HG02970 (cell line): ENCODE results near the gene KIF6.
A peak's percentile ranks its signal among the peaks of the same experiment; 100 is the strongest.

Source experiments
- ATAC-seq: cut with Tn5 transposase; IDR thresholded peaks from one replicate; pipeline ENCODE4 v1.9.1; 2021; ENCODE audit warnings: mild to moderate bottlenecking, moderate library complexity, moderate number of reproducible peaks; ENCODE audit not compliant: unreplicated experiment, low FRiP score

KIF6 gene

GRCh38 chr6:39666706-39667489, 58.3 kb downstream of the KIF6 start:
- no peak for ATAC-seq

DNA sequence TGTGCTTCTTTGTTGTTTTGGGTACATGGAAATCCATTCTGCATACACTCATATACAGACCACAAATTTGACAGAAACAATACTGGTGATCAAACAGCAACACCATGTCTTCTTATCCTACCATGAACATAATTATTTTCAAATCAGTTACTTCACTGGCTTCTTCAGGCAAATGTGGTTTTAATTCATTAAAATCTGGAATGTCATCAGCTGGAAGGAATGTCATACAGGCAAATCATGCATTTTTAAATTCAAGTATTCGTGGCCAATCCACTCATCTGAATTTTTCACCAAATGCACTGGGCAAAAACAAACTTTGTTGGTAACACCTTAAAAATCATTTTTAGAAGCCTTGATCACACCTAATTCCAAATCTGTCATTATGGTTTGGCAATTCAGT, 59.3 kb downstream of the KIF6 start:
- ATAC-seq: no peak

DNA sequence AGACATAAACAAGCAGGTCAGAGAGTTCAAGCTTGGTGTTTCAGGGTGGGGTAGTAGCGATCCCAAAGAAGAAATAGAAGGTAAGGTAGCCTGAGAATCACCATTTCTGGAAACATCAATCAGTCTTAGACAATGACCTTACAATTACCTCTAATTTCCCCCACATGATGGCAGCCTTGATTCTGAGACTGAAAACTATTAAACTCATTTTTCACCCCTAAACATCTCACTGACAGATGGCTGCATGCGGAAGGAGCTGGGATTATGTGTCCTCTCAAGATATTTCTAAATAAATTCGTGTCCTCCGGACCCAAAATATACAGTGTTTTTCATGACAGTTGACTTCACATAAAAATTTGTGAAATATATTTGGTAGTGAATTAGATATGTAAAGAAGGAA, 61.0 kb downstream of the KIF6 start:
- no peak for ATAC-seq

DNA sequence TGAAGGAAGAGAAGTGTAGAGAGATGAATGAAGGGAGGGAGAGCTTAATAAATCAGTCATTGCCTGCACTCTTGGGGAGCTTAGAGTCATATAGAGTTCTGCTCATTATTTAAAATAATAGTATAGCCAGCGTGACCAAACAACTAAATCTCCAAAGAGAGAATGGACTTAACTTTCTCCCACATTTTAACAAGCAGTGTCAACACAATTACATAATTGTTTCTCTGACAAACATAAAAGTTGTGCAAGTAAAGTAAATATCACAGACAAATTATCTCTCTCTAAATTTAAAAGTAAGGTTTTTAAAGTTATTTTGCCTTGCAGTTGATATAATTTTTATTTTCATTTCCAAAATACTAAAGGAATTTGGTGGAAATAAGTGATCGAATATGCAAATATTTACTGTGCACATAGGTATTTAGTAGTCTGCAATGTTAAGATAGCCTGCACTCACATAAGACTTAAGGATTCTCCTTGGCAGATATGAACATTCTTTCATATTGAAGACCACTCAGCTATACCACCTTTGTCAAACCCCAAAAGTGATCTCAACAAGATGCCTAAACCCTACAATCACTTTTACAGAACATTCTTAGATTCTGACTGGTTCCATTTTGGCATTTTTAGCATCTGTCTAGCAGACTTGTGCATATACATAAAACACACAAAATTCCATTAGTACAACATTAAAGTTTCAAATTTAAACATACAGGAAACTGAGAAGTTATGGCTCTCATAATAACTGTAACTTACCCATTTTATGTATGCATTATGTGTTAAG, 67.7 kb downstream of the KIF6 start:
- no peak for ATAC-seq

DNA sequence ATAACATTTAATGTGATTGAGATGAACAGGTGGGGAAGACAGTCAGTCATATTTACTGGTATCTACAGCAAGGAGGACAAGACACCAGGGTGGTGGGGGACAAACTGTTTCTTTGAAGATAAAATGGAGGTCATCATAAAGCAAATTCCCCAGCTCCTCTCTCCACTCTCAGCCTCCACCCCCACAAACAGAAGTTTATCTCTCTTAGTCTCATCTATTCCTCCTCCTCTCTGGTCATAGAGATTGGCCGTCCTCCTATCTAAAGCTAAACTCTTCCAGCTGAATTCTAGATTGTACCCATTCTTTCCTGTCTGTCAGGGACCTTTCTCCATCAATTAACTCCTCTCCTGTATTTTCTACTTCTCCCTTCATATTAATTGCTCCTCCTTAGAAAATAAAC, 71.1 kb downstream of the KIF6 start:
- no peak for ATAC-seq

DNA sequence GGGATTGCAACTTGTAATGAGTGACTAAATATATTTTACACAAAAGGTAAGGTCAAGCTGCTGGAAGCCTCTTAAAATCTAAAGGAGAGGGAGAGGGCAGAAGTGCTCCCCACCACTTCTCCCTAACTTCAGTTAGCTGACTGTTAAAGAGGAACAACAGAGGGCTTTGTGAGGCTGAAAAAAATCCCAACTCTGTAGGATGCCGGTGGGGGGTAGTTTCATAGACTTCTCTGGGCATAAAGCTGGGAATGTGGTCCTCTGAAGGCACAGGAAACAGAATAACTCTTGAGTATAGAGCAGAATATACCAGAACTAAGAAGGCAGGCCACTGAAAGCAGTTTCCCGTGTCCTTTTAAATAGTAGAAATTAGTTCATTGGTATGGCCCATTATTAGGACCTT, 71.6 kb downstream of the KIF6 start:
- no peak for ATAC-seq

- ATAC-seq: no peak
Observed at GRCh38 chr6:39649996-39650395, 75.2 kb downstream of the KIF6 start.

DNA sequence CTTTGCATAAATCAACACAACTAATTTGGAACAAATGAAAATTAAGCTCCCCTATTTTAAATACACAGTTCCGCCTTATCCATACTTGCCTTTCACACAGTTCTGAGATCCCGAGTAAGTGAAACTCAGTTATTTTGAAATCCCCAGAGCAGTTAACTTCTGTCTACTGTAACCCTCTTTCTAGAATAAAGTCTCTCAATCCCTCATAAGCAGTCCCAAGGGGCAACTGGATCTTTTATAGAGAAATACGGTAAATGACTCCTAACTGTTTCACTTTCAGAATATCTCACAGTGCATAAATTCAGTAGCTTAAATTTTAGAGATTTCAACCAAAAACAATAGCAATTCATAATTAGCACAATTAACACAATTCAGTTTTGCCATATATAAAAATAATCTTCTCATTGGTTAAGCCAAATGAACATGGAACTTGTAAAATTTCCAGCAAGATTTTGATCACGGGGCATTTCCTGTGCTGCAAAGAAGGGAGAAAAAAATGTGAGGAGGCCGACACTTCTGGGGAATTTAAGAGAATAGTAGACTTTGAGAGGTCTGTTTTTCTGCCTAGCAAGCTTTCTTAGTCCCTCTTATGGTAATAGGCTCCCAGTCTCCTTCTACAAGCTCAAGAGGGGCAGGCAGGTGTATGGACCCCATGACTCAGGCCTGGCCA, 78.3 kb downstream of the KIF6 start:
- ATAC-seq: no peak

- ATAC-seq: no peak
Observed at GRCh38 chr6:39642270-39642669, 82.9 kb downstream of the KIF6 start.

GRCh38 chr6:39638126-39638822, 86.9 kb downstream of the KIF6 start:
- ATAC-seq: no peak

GRCh38 chr6:39634646-39635341, 90.4 kb downstream of the KIF6 start:
- no peak for ATAC-seq

DNA sequence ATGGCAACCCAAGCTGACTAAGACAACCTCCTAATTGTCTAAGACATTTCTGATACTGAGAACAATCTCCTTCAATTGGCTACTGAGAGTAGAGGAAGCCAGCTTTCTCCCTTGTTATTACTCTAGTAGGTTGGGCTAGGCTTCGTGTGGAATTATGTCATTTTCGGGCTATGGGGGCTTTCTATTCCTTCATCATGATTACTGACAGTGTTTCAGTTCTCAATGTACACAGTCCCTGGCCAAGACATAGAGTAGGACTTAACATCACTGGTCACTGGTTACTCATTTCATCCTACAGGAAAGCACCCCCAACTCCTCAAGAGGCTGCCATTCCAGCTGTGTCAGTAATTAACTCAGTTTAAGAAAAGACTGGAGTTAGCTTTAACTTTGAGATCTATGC, 100.0 kb downstream of the KIF6 start:
- ATAC-seq: no peak

GRCh38 chr6:39623750-39624149, 101.5 kb downstream of the KIF6 start:
- ATAC-seq: no peak

- ATAC-seq: no peak
Observed at GRCh38 chr6:39617520-39617919, 107.7 kb downstream of the KIF6 start.

DNA sequence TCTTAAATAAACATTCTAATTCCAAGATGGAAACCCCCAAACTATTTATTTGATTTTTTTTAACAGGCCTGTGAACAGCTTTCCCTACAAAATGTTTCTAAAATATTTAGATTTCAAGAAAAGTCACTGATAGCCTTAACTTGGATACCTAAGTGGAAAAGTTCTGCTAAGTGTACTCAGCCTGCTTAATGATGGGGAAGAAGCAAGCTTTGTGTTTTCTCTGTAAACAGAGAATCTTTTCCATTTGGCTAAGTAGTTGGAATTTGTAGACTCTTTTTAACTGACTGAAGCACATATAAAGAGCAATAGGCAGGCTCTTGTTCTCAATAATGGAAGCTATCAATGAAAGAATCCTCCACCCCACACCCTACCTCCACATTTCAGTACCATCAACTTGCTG, 108.2 kb downstream of the KIF6 start:
- no peak for ATAC-seq

DNA sequence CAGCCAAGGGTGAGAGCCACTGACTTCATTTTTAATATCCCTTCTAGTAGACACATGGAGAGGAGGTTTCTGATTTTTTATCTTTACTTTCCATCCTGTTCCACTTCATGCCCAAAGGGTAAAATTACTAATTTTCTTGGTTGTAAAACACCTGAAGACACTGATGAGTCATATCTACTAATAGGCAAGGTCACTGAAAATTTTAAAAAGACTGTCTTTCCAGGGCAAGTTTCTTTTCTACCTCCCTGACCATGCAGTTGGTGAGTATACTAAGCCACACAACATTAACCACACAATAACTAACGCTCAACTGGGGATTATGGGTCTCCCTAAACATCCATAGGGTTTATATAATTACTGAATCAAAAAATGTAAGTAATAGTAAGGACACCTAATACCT, 109.6 kb downstream of the KIF6 start:
- no peak for ATAC-seq

DNA sequence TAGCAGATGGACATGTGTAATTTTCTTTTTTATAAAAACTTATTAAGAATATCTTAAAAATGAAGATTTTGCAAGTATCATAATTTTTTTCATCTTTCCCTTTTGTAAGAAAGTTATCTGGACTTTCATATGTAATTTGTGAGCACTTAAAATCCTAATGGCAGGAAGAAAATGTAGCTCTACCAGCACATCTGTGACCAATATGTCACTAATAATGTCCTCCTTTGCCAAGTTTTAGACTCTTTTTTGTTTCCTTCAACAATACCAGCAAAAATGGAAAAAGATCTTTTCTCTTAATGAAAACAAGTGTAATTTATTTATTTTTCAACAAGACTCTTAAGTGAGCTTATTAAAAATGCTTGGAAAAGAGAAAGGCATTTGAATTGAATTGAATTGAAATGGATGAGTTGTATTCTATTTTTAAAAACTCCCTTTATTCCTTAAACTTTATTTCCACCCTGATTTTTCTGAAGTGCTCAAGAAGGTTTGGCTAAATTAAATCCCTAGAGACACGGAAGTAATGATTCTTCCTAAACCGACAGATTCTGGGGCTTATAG, 110.7 kb downstream of the KIF6 start:
- no peak for ATAC-seq

DNA sequence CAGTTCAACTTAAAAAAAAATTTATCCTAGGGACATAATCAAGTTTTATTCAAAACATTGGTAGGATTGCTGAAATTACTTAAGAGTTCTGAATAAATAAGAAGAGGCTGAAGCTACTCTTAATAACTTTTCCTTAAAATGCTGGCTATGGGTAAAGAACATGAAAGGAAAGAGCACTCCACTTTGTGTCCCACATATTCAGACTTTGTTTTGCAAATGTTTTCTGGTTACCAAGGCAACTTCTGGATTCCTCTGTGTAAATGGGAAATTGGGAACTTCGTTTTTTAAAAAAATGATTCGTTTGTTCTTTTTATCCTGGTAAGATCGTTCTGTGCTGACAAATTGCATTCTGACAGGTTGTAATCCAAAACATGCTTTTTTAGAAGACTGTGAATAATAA, 115.0 kb downstream of the KIF6 start:
- ATAC-seq: no peak

GRCh38 chr6:39608652-39609345, 116.4 kb downstream of the KIF6 start:
- peak; percentile 82 for ATAC-seq
